ENCODE data around the gene CGREF1.
A peak's percentile ranks its signal among the peaks of the same experiment; 100 is the strongest.

The CGREF1 gene

GRCh38 chr2:27069961-27070618, 48.8 kb downstream of the CGREF1 start:
- peak overlapping the region; percentile 85 for H3K27ac ChIP-seq
- peak overlapping the region; percentile 97 to 98 for H3K4me3 ChIP-seq (ENCODE audit: low read depth in 1 of 2, low read length in 1 of 2)
- no peaks in the 10 kb centered on the region for H3K27me3 ChIP-seq
- no peak for TF ChIP-seq CTCF (IDR thresholded peaks at IDR 0.05)
- H3K4me1 ChIP-seq (ENCODE audit: control insufficient read depth in 1 of 2, insufficient read depth in 1 of 2, low read depth in 1 of 2, low read length in 1 of 2) = peaks cover 43 to 49% of the 10 kb centered on the region in 2 experiments
- H3K9me3 ChIP-seq = no peaks in the 10 kb centered on the region
- H3K36me3 ChIP-seq = peaks cover 41% of the 10 kb centered on the region

- Histone ChIP-seq H3K4me3 (ENCODE audit: low read depth in 1 of 2, low read length in 1 of 2) (no peak overlapping the region), H3K27ac (no peak overlapping the region), H3K4me1 (ENCODE audit: control insufficient read depth in 1 of 2, insufficient read depth in 1 of 2, low read depth in 1 of 2, low read length in 1 of 2) (peaks cover 36 to 42% of the 10 kb centered on the region in 2 experiments), H3K27me3 (no peaks in the 10 kb centered on the region), H3K9me3 (no peaks in the 10 kb centered on the region), H3K36me3 (peaks cover 45% of the 10 kb centered on the region)
- no peak for TF ChIP-seq CTCF (IDR thresholded peaks at IDR 0.05)
These were observed 49.5 kb downstream of the CGREF1 start for GRCh38 chr2:27069436-27069835.

GRCh38 chr2:27067385-27067784, 51.5 kb downstream of the CGREF1 start:
- H3K9me3 ChIP-seq = no peaks in the 10 kb centered on the region
- no peak for TF ChIP-seq CTCF (IDR thresholded peaks at IDR 0.05)
- no peaks in the 10 kb centered on the region for H3K27me3 ChIP-seq
- H3K4me1 ChIP-seq (ENCODE audit: control insufficient read depth in 1 of 2, insufficient read depth in 1 of 2, low read depth in 1 of 2, low read length in 1 of 2) = peaks cover 22 to 25% of the 10 kb centered on the region in 2 experiments
- no peak overlapping the region for H3K4me3 ChIP-seq (ENCODE audit: low read depth in 1 of 2, low read length in 1 of 2)
- peaks cover 53% of the 10 kb centered on the region for H3K36me3 ChIP-seq
- H3K27ac ChIP-seq = no peak overlapping the region

GRCh38 chr2:27065128-27065527, 53.8 kb downstream of the CGREF1 start:
- no peak for TF ChIP-seq CTCF (IDR thresholded peaks at IDR 0.05)
- Histone ChIP-seq H3K36me3 (peaks cover 60% of the 10 kb centered on the region), H3K27ac (no peak overlapping the region), H3K9me3 (no peaks in the 10 kb centered on the region), H3K27me3 (no peaks in the 10 kb centered on the region), H3K4me1 (ENCODE audit: control insufficient read depth in 1 of 2, insufficient read depth in 1 of 2, low read depth in 1 of 2, low read length in 1 of 2) (peaks cover 3 to 7% of the 10 kb centered on the region in 2 experiments), H3K4me3 (ENCODE audit: low read depth in 1 of 2, low read length in 1 of 2) (no peak overlapping the region)

GRCh38 chr2:27060323-27060722, 58.6 kb downstream of the CGREF1 start:
- Histone ChIP-seq H3K27me3 (no peaks in the 10 kb centered on the region), H3K4me3 (ENCODE audit: low read depth in 1 of 2, low read length in 1 of 2) (no peak overlapping the region), H3K4me1 (ENCODE audit: control insufficient read depth in 1 of 2, insufficient read depth in 1 of 2, low read depth in 1 of 2, low read length in 1 of 2) (no peaks in the 10 kb centered on the region), H3K36me3 (peaks cover 61% of the 10 kb centered on the region), H3K9me3 (no peaks in the 10 kb centered on the region), H3K27ac (no peak overlapping the region)
- TF ChIP-seq CTCF (IDR thresholded peaks at IDR 0.05) = no peak

Measured in neutrophil (primary cell).